Caco-2 (cell line): ENCODE measurements around the gene CKLF. TPM values are rescaled to one million over a fixed set of nuclear protein-coding genes. Genes with fewer than 3 reads are reported as not detected.

Experiments
- BruUV-seq: library from RNA; stranded (reverse); fragments of 400-500 nt; replicated peaks from 2 replicates; lab custom pipeline; 2021; lab: Mats Ljungman, UMichigan
- CTCF ChIA-PET: fragments of 300-600 bp; sonication (Branson Sonifier 250); formaldehyde crosslinking; loops from one replicate; lab custom pipeline; 2022; ENCODE audit warnings: antibody characterized with exemption; lab: Charles Lee
- POLR2A ChIA-PET: fragments of 300-600 bp; sonication (Branson Sonifier 250); formaldehyde crosslinking; loops from one replicate; lab custom pipeline; 2022; ENCODE audit warnings: antibody characterized with exemption; lab: Charles Lee
- DNase-seq, 2 experiments: peaks; one replicate each; pipeline versions ENCODE4 v3.0.0 to v3.0.0-alpha.2; 2020 to 2022
- H3K27me3 ChIP-seq: replicated peaks from 2 replicates; pipeline ENCODE4 v1.6.0; 2011; ENCODE audit warnings: low read length; ENCODE audit not compliant: control insufficient read depth, insufficient read depth
- H3K36me3 ChIP-seq: 2 replicates; pipeline ENCODE4 v1.5.1; 2011; ENCODE audit warnings: low read length; ENCODE audit not compliant: control insufficient read depth, insufficient read depth
- H3K4me1 ChIP-seq: fragments of 250-450 bp; sonication (Bioruptor Pico); 2 replicates; pipeline ENCODE4 v1.5.1; 2020; ENCODE audit warnings: mild to moderate bottlenecking
- H3K4me3 ChIP-seq: 2 replicates; pipeline ENCODE4 v1.5.1; 2011; ENCODE audit warnings: low read depth, mild to moderate bottlenecking, control low read depth, low read length
- H3K9me3 ChIP-seq: fragments of 250-450 bp; sonication (Bioruptor Pico); 2 replicates; pipeline ENCODE4 v1.5.1; 2020; ENCODE audit warnings: mild to moderate bottlenecking, moderate library complexity
- H3K27ac Mint-ChIP-seq: one replicate; pipeline ENCODE4 v1.8.0; 2022; ENCODE audit warnings: mixed read lengths; ENCODE audit not compliant: unreplicated experiment
- H3K27me3 Mint-ChIP-seq: one replicate; pipeline ENCODE4 v1.8.0; 2022; ENCODE audit warnings: mixed read lengths; ENCODE audit not compliant: insufficient read depth, unreplicated experiment
- H3K36me3 Mint-ChIP-seq: one replicate; pipeline ENCODE4 v1.8.0; 2022; ENCODE audit warnings: mild to moderate bottlenecking, mixed read lengths; ENCODE audit not compliant: insufficient read depth, unreplicated experiment
- H3K4me1 Mint-ChIP-seq: one replicate; pipeline ENCODE4 v1.8.0; 2022; ENCODE audit warnings: low read depth, mixed read lengths; ENCODE audit not compliant: unreplicated experiment
- H3K4me3 Mint-ChIP-seq: one replicate; pipeline ENCODE4 v1.8.0; 2022; ENCODE audit warnings: mild to moderate bottlenecking, moderate library complexity, mixed read lengths; ENCODE audit not compliant: unreplicated experiment
- H3K9me3 Mint-ChIP-seq: one replicate; pipeline ENCODE4 v1.8.0; 2022; ENCODE audit warnings: mixed read lengths; ENCODE audit not compliant: unreplicated experiment
- intact Hi-C: fragments of 100-400 bp; cut with micrococcal nuclease; formaldehyde crosslinking; loops from one replicate; pipeline ENCODE4 v1.10.0; 2022; ENCODE audit not compliant: unreplicated experiment
- total RNA-seq: library from RNA; stranded (reverse); gene quantifications from 2 replicates; pipeline ENCODE4 v1.2.3, GENCODE V29; 2022
- TF ChIP-seq, protein P1 (sequence below), 2 experiments: fragments of 200-600 bp in 1 of 2; IDR thresholded peaks; 1 replicate in 1 of 2; 2 replicates in 1 of 2; pipeline versions ENCODE4 v1.5.1 to v1.8.0; 2011 to 2022; ENCODE audit warnings: antibody characterized with exemption in 1 of 2, control low read depth in 1 of 2, inconsistent platforms in 1 of 2, low read depth in 1 of 2, low read length in 1 of 2, mild to moderate bottlenecking in 1 of 2, moderate library complexity in 1 of 2; ENCODE audit not compliant: insufficient read depth in 1 of 2, severe bottlenecking in 1 of 2, unreplicated experiment in 1 of 2

Gene CKLF
- total RNA-seq, 1 experiment from 2014 or later, result 103 TPM

DNA sequence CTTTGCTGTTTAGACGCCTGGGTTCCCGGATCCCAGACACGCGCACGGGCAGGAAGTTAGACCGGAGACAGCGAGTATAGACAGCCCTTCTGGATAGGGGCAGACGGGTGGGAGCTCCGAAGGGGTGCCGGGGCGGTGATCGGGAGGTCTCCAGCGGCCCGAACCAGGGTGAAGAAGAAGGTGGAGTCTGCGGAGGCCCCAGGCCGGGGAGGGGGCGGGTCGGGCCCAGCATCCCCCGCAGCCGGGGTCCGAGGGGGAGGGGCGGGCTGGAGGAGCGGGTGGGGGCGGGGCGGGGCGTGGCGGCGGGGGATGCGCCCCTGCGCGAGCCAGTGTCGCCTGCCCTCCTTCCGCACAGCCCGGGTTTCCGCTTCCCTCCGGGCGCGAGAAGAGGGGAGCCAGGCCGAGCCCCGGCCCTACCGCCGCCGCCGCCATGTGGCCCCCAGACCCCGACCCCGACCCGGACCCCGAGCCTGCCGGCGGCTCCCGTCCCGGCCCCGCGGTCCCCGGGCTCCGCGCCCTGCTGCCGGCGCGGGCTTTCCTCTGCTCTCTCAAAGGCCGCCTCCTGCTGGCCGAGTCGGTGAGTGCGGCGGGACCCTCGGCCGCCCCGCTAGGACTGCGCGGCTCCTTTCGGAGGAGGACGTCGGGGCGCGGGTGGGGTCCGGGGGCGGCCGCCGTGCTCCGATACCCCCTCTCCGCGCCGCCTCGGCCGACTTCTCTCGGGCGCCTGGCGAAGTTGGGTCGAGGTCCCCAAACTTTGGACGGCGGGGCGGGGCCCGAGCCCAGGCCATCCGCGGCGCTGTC lies 52.2 kb downstream of the CKLF start, which contains the start of gene CMTM3:
CMTM3 (plus strand) TSS at position 329 of the 801 bp plus-strand sequence; CDS start at position 431, 102 bp downstream.
- TF ChIP-seq, protein P1, sequence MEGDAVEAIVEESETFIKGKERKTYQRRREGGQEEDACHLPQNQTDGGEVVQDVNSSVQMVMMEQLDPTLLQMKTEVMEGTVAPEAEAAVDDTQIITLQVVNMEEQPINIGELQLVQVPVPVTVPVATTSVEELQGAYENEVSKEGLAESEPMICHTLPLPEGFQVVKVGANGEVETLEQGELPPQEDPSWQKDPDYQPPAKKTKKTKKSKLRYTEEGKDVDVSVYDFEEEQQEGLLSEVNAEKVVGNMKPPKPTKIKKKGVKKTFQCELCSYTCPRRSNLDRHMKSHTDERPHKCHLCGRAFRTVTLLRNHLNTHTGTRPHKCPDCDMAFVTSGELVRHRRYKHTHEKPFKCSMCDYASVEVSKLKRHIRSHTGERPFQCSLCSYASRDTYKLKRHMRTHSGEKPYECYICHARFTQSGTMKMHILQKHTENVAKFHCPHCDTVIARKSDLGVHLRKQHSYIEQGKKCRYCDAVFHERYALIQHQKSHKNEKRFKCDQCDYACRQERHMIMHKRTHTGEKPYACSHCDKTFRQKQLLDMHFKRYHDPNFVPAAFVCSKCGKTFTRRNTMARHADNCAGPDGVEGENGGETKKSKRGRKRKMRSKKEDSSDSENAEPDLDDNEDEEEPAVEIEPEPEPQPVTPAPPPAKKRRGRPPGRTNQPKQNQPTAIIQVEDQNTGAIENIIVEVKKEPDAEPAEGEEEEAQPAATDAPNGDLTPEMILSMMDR (IDR thresholded peaks at IDR 0.05; ENCODE audit: insufficient read depth in 1 of 2, low read depth in 1 of 2, low read length in 1 of 2, severe bottlenecking in 1 of 2, unreplicated experiment in 1 of 2), result peak; percentile 76 to 83
- CTCF ChIA-PET, result interaction anchor here (0.7 to 1.9 kb wide), 5 partner anchors 23 to 268 kb away, joined by 3 to 9 read pairs (median 4); no protein-coding TSS in a partner anchor
- no peaks in the 10 kb centered on the region for H3K36me3 ChIP-seq
- H3K4me3 ChIP-seq, result peak within 1 kb of the TSS; percentile 74
- Mint-ChIP-seq H3K36me3 (peaks cover 43% of the 10 kb centered on the region), H3K4me1 (peaks cover 26% of the 10 kb centered on the region), H3K9me3 (no peaks in the 10 kb centered on the region), H3K27ac (peak within 1 kb of the TSS; percentile 62), H3K4me3 (peak within 1 kb of the TSS; percentile 82), H3K27me3 (peaks cover under 1% of the 10 kb centered on the region)
- BruUV-seq, result no TSS peak
- DNase-seq, result peak; percentile 70 to 82
- intact Hi-C loops, result loop anchor here (5.0 kb wide), 4 partner anchors 52 to 197 kb away; partner anchors contain the start of genes CKLF, DYNC1LI2 and TK2
- H3K4me1 ChIP-seq, result peaks cover 31% of the 10 kb centered on the region
- POLR2A ChIA-PET, result no interaction called here
- no peaks in the 10 kb centered on the region for H3K27me3 ChIP-seq
- peaks cover 5% of the 10 kb centered on the region; the same call in 1 of the 2 replicates for H3K9me3 ChIP-seq

DNA sequence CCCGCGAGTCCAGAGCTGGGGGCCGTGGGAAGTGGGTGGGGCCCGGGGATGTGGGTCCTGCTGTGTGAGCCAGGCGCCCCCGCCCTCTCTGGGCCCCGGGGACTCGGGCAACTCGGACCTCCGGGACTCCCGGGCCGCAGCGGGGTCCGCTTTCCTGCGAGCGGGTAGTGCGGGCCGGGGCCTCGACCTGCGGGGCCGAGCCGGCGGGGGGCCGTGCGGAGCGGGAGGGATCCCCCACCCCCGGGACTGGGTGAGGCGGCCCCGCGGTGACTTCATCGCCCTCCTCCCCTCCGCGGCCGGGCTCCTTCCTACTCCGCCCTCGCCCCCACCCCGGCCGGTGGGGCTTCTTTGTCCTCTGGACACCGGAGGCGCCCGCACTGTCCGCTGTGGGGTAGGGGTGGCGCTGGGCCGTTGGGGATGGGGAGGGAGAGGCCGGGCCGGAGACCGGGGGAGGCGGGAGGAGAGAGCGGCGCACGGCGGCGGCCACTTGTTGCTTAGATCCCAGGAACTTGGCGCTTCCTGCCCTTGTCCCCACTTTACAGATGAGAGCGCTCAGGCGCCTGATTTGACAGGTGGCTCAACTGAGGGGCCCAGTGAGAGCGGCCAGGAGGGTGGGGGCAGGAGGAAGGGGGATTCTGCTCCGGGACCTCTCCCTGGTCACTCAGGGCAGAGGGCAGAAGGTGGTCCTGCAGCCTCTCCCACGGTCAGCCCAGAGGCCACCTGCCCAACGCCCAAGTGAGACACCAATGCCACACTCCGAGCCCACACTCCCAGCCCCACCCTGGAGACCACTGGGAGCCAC lies 53.0 kb downstream of the CKLF start:
- DNase-seq, result peak; percentile 64 to 66

More for the DNA sequence above, 53.0 kb downstream of the CKLF start:
- ChIA-PET POLR2A (no interaction called here), CTCF (interaction anchor here (1.9 kb wide), 1 partner anchor 199 kb away, joined by 9 read pairs; no protein-coding TSS in a partner anchor)
- no peaks in the 10 kb centered on the region for H3K9me3 Mint-ChIP-seq
- H3K4me1 Mint-ChIP-seq, result peaks cover 30% of the 10 kb centered on the region
- H3K4me3 Mint-ChIP-seq, result peak overlapping the region; percentile 82
- TF ChIP-seq, protein P1 (IDR thresholded peaks at IDR 0.05; ENCODE audit: insufficient read depth in 1 of 2, low read depth in 1 of 2, low read length in 1 of 2, severe bottlenecking in 1 of 2, unreplicated experiment in 1 of 2), result no peak
- peak overlapping the region; percentile 74 for H3K4me3 ChIP-seq
- no peaks in the 10 kb centered on the region for H3K27me3 ChIP-seq
- peaks cover 31% of the 10 kb centered on the region for H3K4me1 ChIP-seq
- intact Hi-C loops, result loop anchor here (5.0 kb wide), 3 partner anchors 112 to 198 kb away; partner anchors contain the start of gene DYNC1LI2
- BruUV-seq, result no TSS peak
- peaks cover 51% of the 10 kb centered on the region for H3K36me3 Mint-ChIP-seq
- no peak overlapping the region for H3K27ac Mint-ChIP-seq
- H3K36me3 ChIP-seq, result peaks cover 1% of the 10 kb centered on the region; the same call in 1 of the 2 replicates
- peaks cover 5% of the 10 kb centered on the region; the same call in 1 of the 2 replicates for H3K9me3 ChIP-seq
- no peaks in the 10 kb centered on the region for H3K27me3 Mint-ChIP-seq
